ENCODE results near the gene CAV1.

- no peak for TF ChIP-seq POLR2A (IDR thresholded peaks at IDR 0.05; ENCODE audit: low read depth, low read length)
- no peak for TF ChIP-seq TAF1 (IDR thresholded peaks at IDR 0.05; ENCODE audit: low read depth, low read length)
- no peak for TF ChIP-seq POLR2AphosphoS5 (IDR thresholded peaks at IDR 0.05; ENCODE audit: low read depth, low read length)
- no peak for TF ChIP-seq SPI1 (IDR thresholded peaks at IDR 0.05; ENCODE audit: low read depth, low read length)
- TF ChIP-seq POU2F2 (IDR thresholded peaks at IDR 0.05; ENCODE audit: low read depth, low read length): no peak
Observed at GRCh38 chr7:116544487-116544886, 19.7 kb downstream of the CAV1 start.

Data from GM12891 (cell line).